ENCODE measurements around the gene TRIM33. TPM values are rescaled to one million over a fixed set of nuclear protein-coding genes. Genes with fewer than 3 reads are reported as not detected.

The TRIM33 gene
- total and polyA plus RNA-seq, 2 experiments from 2014 or later: 10.6 to 17.6 TPM

GRCh38 chr1:114439369-114439768 lies 71.6 kb downstream of the TRIM33 start:
- Histone ChIP-seq H3K79me2 (ENCODE audit: insufficient read depth) (peaks cover 64% of the 10 kb centered on the region), H3K4me2 (ENCODE audit: unreplicated experiment) (no peak overlapping the region), H3K36me3 (ENCODE audit: low read depth) (0 out of 2 replicates have a peak, but pooled peaks cover 11% of the 10 kb centered on the region), H3K9ac (no peak overlapping the region), H3K9me3 (ENCODE audit: low read depth) (no peaks in the 10 kb centered on the region), H3K27me3 (replicated peaks; ENCODE audit: insufficient read depth) (no peaks in the 10 kb centered on the region), H3F3A (ENCODE audit: insufficient read depth) (no peaks in the 10 kb centered on the region), H3K4me1 (ENCODE audit: insufficient read depth) (no peaks in the 10 kb centered on the region), H2AFZ (no peak overlapping the region), H4K20me1 (ENCODE audit: insufficient read depth) (no peaks in the 10 kb centered on the region), H3K27ac (no peak overlapping the region), H3K4me3 (no peak overlapping the region), H3K9me2 (ENCODE audit: insufficient read depth) (no peaks in the 10 kb centered on the region)
- in situ Hi-C loops (cut with MboI): no loop called here
- TF ChIP-seq EZH2 (IDR thresholded peaks at IDR 0.05; ENCODE audit: insufficient read depth, poor library complexity, severe bottlenecking): no peak
- TF ChIP-seq EZH2phosphoT487 (IDR thresholded peaks at IDR 0.05; ENCODE audit: insufficient read depth, low read depth): no peak
- 91 to 98% methylated on average over 4 of the region's 4 CpGs for WGBS, 2 experiments (ENCODE audit: low coverage in 1 of 2, low lambda C conversion rate in 2 of 2, missing lambda C conversion rate in 2 of 2)
- no peak for DNase-seq

- Histone ChIP-seq H3K4me1 (ENCODE audit: insufficient read depth) (no peaks in the 10 kb centered on the region), H3K27ac (no peak overlapping the region), H3K4me2 (ENCODE audit: unreplicated experiment) (no peak overlapping the region), H3F3A (ENCODE audit: insufficient read depth) (no peaks in the 10 kb centered on the region), H3K79me2 (ENCODE audit: insufficient read depth) (peaks cover 66% of the 10 kb centered on the region), H3K9me2 (ENCODE audit: insufficient read depth) (no peaks in the 10 kb centered on the region), H3K9me3 (ENCODE audit: low read depth) (no peaks in the 10 kb centered on the region), H2AFZ (no peak overlapping the region), H4K20me1 (ENCODE audit: insufficient read depth) (no peaks in the 10 kb centered on the region), H3K27me3 (replicated peaks; ENCODE audit: insufficient read depth) (no peaks in the 10 kb centered on the region), H3K36me3 (ENCODE audit: low read depth) (peaks cover 17% of the 10 kb centered on the region; the same call in 1 of the 2 replicates), H3K4me3 (no peak overlapping the region), H3K9ac (no peak overlapping the region)
- in situ Hi-C loops (cut with MboI): no loop called here
- WGBS, 2 experiments (ENCODE audit: low coverage in 1 of 2, low lambda C conversion rate in 2 of 2, missing lambda C conversion rate in 2 of 2): 100% methylated on average over 1 of the region's 1 CpG
- TF ChIP-seq EZH2phosphoT487 (IDR thresholded peaks at IDR 0.05; ENCODE audit: insufficient read depth, low read depth) (no peak), EZH2 (IDR thresholded peaks at IDR 0.05; ENCODE audit: insufficient read depth, poor library complexity, severe bottlenecking) (no peak)
- DNase-seq: no peak
Observed at GRCh38 chr1:114437812-114438211, 73.2 kb downstream of the TRIM33 start.

DNA sequence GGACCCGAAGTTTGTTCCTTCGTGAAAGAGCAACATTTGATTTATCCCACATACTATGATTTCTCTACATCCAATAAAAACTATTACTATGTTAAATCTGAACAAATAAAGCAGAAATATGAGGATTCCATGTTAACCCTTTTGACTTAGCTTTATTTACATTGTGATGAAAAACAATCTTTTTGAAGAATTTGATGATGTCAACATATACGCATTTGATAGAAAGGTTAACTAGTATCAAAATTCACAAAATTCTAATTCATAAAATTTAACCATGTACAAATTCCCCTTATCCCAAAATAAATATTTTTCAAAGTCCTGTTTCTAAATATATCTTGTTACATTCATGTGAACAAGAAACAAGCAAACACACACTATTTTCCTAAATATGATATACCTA lies 74.2 kb downstream of the TRIM33 start:
- no peak overlapping the region for H3K9ac ChIP-seq
- H3K9me2 ChIP-seq (ENCODE audit: insufficient read depth): no peaks in the 10 kb centered on the region
- no peak for TF ChIP-seq EZH2 (IDR thresholded peaks at IDR 0.05; ENCODE audit: insufficient read depth, poor library complexity, severe bottlenecking)
- no peak for TF ChIP-seq EZH2phosphoT487 (IDR thresholded peaks at IDR 0.05; ENCODE audit: insufficient read depth, low read depth)
- peaks cover 14% of the 10 kb centered on the region; the same call in 1 of the 2 replicates for H3K36me3 ChIP-seq (ENCODE audit: low read depth)
- H3K27me3 ChIP-seq (replicated peaks; ENCODE audit: insufficient read depth): no peaks in the 10 kb centered on the region
- no peaks in the 10 kb centered on the region for H3K4me1 ChIP-seq (ENCODE audit: insufficient read depth)
- WGBS, 2 experiments (ENCODE audit: low coverage in 1 of 2, low lambda C conversion rate in 2 of 2, missing lambda C conversion rate in 2 of 2): 94 to 98% methylated on average over 3 of the region's 3 CpGs
- H3K27ac ChIP-seq: no peak overlapping the region
- no peaks in the 10 kb centered on the region for H3F3A ChIP-seq (ENCODE audit: insufficient read depth)
- no peaks in the 10 kb centered on the region for H3K9me3 ChIP-seq (ENCODE audit: low read depth)
- H3K79me2 ChIP-seq (ENCODE audit: insufficient read depth): peaks cover 60% of the 10 kb centered on the region
- in situ Hi-C loops (cut with MboI): no loop called here
- no peaks in the 10 kb centered on the region for H4K20me1 ChIP-seq (ENCODE audit: insufficient read depth)
- H3K4me2 ChIP-seq (ENCODE audit: unreplicated experiment): no peak overlapping the region
- no peak overlapping the region for H2AFZ ChIP-seq
- no peak overlapping the region for H3K4me3 ChIP-seq
- no peak for DNase-seq

GRCh38 chr1:114435088-114435715 lies 75.8 kb downstream of the TRIM33 start:
- Histone ChIP-seq H3K36me3 (ENCODE audit: low read depth) (peaks cover 16% of the 10 kb centered on the region; the same call in 1 of the 2 replicates), H3K27ac (no peak overlapping the region), H3K9me2 (ENCODE audit: insufficient read depth) (no peaks in the 10 kb centered on the region), H3K79me2 (ENCODE audit: insufficient read depth) (peaks cover 52% of the 10 kb centered on the region), H4K20me1 (ENCODE audit: insufficient read depth) (no peaks in the 10 kb centered on the region), H3K9ac (no peak overlapping the region), H3K9me3 (ENCODE audit: low read depth) (no peaks in the 10 kb centered on the region), H3K4me2 (ENCODE audit: unreplicated experiment) (no peak overlapping the region), H3K4me3 (no peak overlapping the region), H3F3A (ENCODE audit: insufficient read depth) (no peaks in the 10 kb centered on the region), H3K27me3 (replicated peaks; ENCODE audit: insufficient read depth) (no peaks in the 10 kb centered on the region), H3K4me1 (ENCODE audit: insufficient read depth) (no peaks in the 10 kb centered on the region), H2AFZ (no peak overlapping the region)
- in situ Hi-C loops (cut with MboI): no loop called here
- DNase-seq: no peak
- TF ChIP-seq EZH2phosphoT487 (IDR thresholded peaks at IDR 0.05; ENCODE audit: insufficient read depth, low read depth): no peak
- TF ChIP-seq EZH2 (IDR thresholded peaks at IDR 0.05; ENCODE audit: insufficient read depth, poor library complexity, severe bottlenecking): no peak
- WGBS, 2 experiments (ENCODE audit: low coverage in 1 of 2, low lambda C conversion rate in 2 of 2, missing lambda C conversion rate in 2 of 2): 97 to 100% methylated on average over 1 of the region's 1 CpG

All from GM23248 (cell line).